Inflammatory macrophage treated with lipopolysaccharide for 1 hour (primary cell): ENCODE data around the gene EEF1A2.
A peak's percentile ranks its signal among the peaks of the same experiment; 100 is the strongest.

Source experiments
- DNase-seq, 2 donors: peaks; one replicate each; pipeline ENCODE4 v3.0.0-alpha.2; 2020 to 2022

Gene EEF1A2

GRCh38 chr20:63497946-63498935 lies 642 bp downstream of the EEF1A2 start:
- no peak for DNase-seq

- no peak for DNase-seq
Observed at GRCh38 chr20:63497138-63497945, 1.5 kb downstream of the EEF1A2 start.

- no peak for DNase-seq
Observed at GRCh38 chr20:63496596-63497120, 2.2 kb downstream of the EEF1A2 start.

GRCh38 chr20:63495741-63496595 lies 2.9 kb downstream of the EEF1A2 start:
- DNase-seq = peak in 1 of 2 donors; percentile 70

GRCh38 chr20:63495167-63495720 lies 3.6 kb downstream of the EEF1A2 start:
- DNase-seq = no peak

- no peak for DNase-seq
Observed at GRCh38 chr20:63494420-63495166, 4.3 kb downstream of the EEF1A2 start.

- DNase-seq = no peak
Observed at GRCh38 chr20:63494084-63494419, 4.8 kb downstream of the EEF1A2 start.

- DNase-seq = no peak
Observed at GRCh38 chr20:63493563-63494020, 5.3 kb downstream of the EEF1A2 start.

- DNase-seq = no peak
Observed at GRCh38 chr20:63492982-63493381, 5.9 kb downstream of the EEF1A2 start.

GRCh38 chr20:63492518-63492917 lies 6.4 kb downstream of the EEF1A2 start:
- DNase-seq = no peak

GRCh38 chr20:63491635-63492230 lies 7.2 kb downstream of the EEF1A2 start:
- no peak for DNase-seq

GRCh38 chr20:63491078-63491477 lies 7.8 kb downstream of the EEF1A2 start:
- DNase-seq = no peak

GRCh38 chr20:63490416-63490815 lies 8.5 kb downstream of the EEF1A2 start:
- DNase-seq = no peak

GRCh38 chr20:63488315-63489251 lies 10.3 kb downstream of the EEF1A2 start:
- no peak for DNase-seq

- no peak for DNase-seq
Observed at GRCh38 chr20:63487781-63488241, 11.1 kb downstream of the EEF1A2 start.

GRCh38 chr20:63487116-63487764 lies 11.6 kb downstream of the EEF1A2 start:
- DNase-seq = no peak

- DNase-seq = no peak
Observed at GRCh38 chr20:63486300-63486855, 12.5 kb downstream of the EEF1A2 start.

GRCh38 chr20:63484651-63485403 lies 14.1 kb downstream of the EEF1A2 start:
- DNase-seq = no peak
